Endodermal cell (in vitro differentiated cells): ENCODE measurements around the gene UNC13C. TPM values are rescaled to one million over a fixed set of nuclear protein-coding genes. Genes with fewer than 3 reads are reported as not detected.

Experiments
- DNase-seq: peaks from one replicate; pipeline ENCODE4 v3.0.0-alpha.2; 2017
- H3K27ac ChIP-seq: 2 replicates; pipeline ENCODE4 v1.5.1; 2013; ENCODE audit warnings: mild to moderate bottlenecking, low read depth, low read length, moderate library complexity
- H3K27me3 ChIP-seq: 2 replicates; pipeline ENCODE4 v1.6.1; 2013; ENCODE audit warnings: mild to moderate bottlenecking, low read length, moderate library complexity; ENCODE audit not compliant: insufficient read depth, control insufficient read depth, poor library complexity, severe bottlenecking
- H3K36me3 ChIP-seq: 2 replicates; pipeline ENCODE4 v1.7.0; 2013; ENCODE audit warnings: mild to moderate bottlenecking, low read length, moderate library complexity; ENCODE audit not compliant: control insufficient read depth, insufficient read depth
- H3K4me1 ChIP-seq: one replicate; pipeline ENCODE4 v1.7.0; 2013; ENCODE audit warnings: low read length; ENCODE audit not compliant: control insufficient read depth, insufficient read depth
- H3K4me3 ChIP-seq: 2 replicates; pipeline ENCODE4 v1.5.1; 2013; ENCODE audit warnings: mild to moderate bottlenecking, low read length, moderate library complexity
- H3K9ac ChIP-seq: 2 replicates; pipeline ENCODE4 v1.6.1; 2013; ENCODE audit warnings: mild to moderate bottlenecking, low read length, moderate library complexity; ENCODE audit not compliant: poor library complexity, severe bottlenecking; ENCODE audit errors: extremely low read depth
- H3K9me3 ChIP-seq: 2 replicates; pipeline ENCODE4 v1.6.1; 2013; ENCODE audit warnings: mild to moderate bottlenecking, low read length, moderate library complexity; ENCODE audit not compliant: control insufficient read depth
- H3K27ac Mint-ChIP-seq: 2 replicates; pipeline ENCODE4 v1.8.0; 2020; ENCODE audit warnings: mixed read lengths
- H3K27me3 Mint-ChIP-seq: 2 replicates; pipeline ENCODE4 v1.8.0; 2021; ENCODE audit warnings: mild to moderate bottlenecking, mixed read lengths; ENCODE audit not compliant: insufficient read depth
- H3K36me3 Mint-ChIP-seq: 2 replicates; pipeline ENCODE4 v1.8.0; 2020; ENCODE audit warnings: low read depth, mixed read lengths
- H3K4me1 Mint-ChIP-seq: 2 replicates; pipeline ENCODE4 v1.8.0; 2020; ENCODE audit warnings: mixed read lengths
- H3K4me3 Mint-ChIP-seq: 2 replicates; pipeline ENCODE4 v1.8.0; 2020; ENCODE audit warnings: mild to moderate bottlenecking, moderate library complexity, mixed read lengths
- H3K9me3 Mint-ChIP-seq: 2 replicates; pipeline ENCODE4 v1.8.0; 2020; ENCODE audit warnings: mild to moderate bottlenecking, mixed read lengths
- CTCF ChIP-seq: fragments of 200-600 bp; sonication (generic); conservative IDR thresholded peaks from 2 replicates; pipeline ENCODE4 v1.5.0; 2021; ENCODE audit warnings: antibody characterized with exemption, mild to moderate bottlenecking
- WGBS, 2 experiments: methylation state at CpG; one replicate each; pipeline versions ENCODE4 v1.1.5 to v1.1.7; 2013; ENCODE audit warnings: missing lambda C conversion rate in 2 of 2, mixed read lengths in 1 of 2; ENCODE audit not compliant: insufficient coverage in 1 of 2, insufficient read length in 1 of 2; 5-methylcytosine and 5-hydroxymethylcytosine counted together
- total RNA-seq, 2 donors: library from RNA; stranded (reverse); fragmentation: NEBNext Ultra II Directional in 1 of 2; extraction: Animal tissue kit (Norgen Biotek cat#: 25700) in 1 of 2; gene quantifications; 2 replicates in 1 of 2; 3 replicates in 1 of 2; pipeline ENCODE4 v1.2.1, GENCODE V29; 2021

Gene UNC13C
- total RNA-seq, 2 donors from 2014 or later: 7.2 to 19.9 TPM

GRCh38 chr15:54547491-54547890, 569.2 kb downstream of the UNC13C start:
- no peak for DNase-seq
- H3K9me3 Mint-ChIP-seq: peaks cover 20% of the 10 kb centered on the region
- no peak overlapping the region for H3K27ac ChIP-seq
- TF ChIP-seq CTCF: no peak
- 93% methylated on average over 1 of the region's 3 CpGs; no CpG with 5 or more reads in 1 of the 2 experiments for WGBS, 2 experiments
- H3K27ac Mint-ChIP-seq: no peak overlapping the region
- no peaks in the 10 kb centered on the region for H3K9me3 ChIP-seq
- no peaks in the 10 kb centered on the region for H3K4me1 Mint-ChIP-seq
- H3K4me1 ChIP-seq: no peaks in the 10 kb centered on the region
- H3K4me3 Mint-ChIP-seq: no peak overlapping the region
- no peak overlapping the region for H3K9ac ChIP-seq
- no peaks in the 10 kb centered on the region for H3K27me3 Mint-ChIP-seq
- peaks cover 5% of the 10 kb centered on the region for H3K36me3 Mint-ChIP-seq
- no peaks in the 10 kb centered on the region for H3K27me3 ChIP-seq
- H3K36me3 ChIP-seq: no peaks in the 10 kb centered on the region
- no peak overlapping the region for H3K4me3 ChIP-seq

- Histone ChIP-seq H3K36me3 (no peaks in the 10 kb centered on the region), H3K4me3 (no peak overlapping the region), H3K9me3 (no peaks in the 10 kb centered on the region), H3K9ac (no peak overlapping the region), H3K27ac (no peak overlapping the region), H3K4me1 (no peaks in the 10 kb centered on the region), H3K27me3 (no peaks in the 10 kb centered on the region)
- TF ChIP-seq CTCF: no peak
- Mint-ChIP-seq H3K27ac (no peak overlapping the region), H3K4me1 (no peaks in the 10 kb centered on the region), H3K36me3 (no peaks in the 10 kb centered on the region), H3K9me3 (peaks cover 1% of the 10 kb centered on the region), H3K27me3 (no peaks in the 10 kb centered on the region), H3K4me3 (no peak overlapping the region)
- 100% methylated on average over 1 of the region's 1 CpG for WGBS, 2 experiments
- DNase-seq: no peak
Measured at GRCh38 chr15:54550954-54551353, 572.7 kb downstream of the UNC13C start.

DNA sequence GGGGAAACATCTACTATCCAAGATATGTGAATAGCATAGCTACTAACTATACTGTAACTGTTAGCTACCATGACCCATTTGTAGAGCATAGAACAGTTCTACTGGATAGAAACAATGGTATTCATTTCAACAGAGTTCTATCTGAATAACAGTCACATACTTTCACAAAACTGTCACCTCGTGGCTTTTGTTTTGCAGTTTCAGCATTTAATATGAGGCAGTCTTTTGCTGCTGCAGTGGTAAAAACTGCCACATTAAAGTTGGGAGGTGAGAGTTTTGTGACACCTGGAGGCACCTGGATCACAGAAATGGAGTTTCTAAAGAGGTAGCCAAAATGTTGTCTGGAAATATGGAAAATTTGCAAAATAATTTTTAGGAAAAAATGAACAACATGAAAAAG, 578.0 kb downstream of the UNC13C start:
- H3K4me3 Mint-ChIP-seq: no peak overlapping the region
- TF ChIP-seq CTCF: no peak
- Histone ChIP-seq H3K27ac (no peak overlapping the region), H3K4me1 (no peaks in the 10 kb centered on the region), H3K4me3 (no peak overlapping the region), H3K27me3 (no peaks in the 10 kb centered on the region), H3K9me3 (no peaks in the 10 kb centered on the region), H3K36me3 (no peaks in the 10 kb centered on the region), H3K9ac (no peak overlapping the region)
- H3K27ac Mint-ChIP-seq: no peak overlapping the region
- H3K4me1 Mint-ChIP-seq: no peaks in the 10 kb centered on the region
- no peaks in the 10 kb centered on the region for H3K9me3 Mint-ChIP-seq
- no peaks in the 10 kb centered on the region for H3K36me3 Mint-ChIP-seq
- no peak for DNase-seq
- WGBS, 2 experiments: 88% methylated on average over 1 of the region's 1 CpG; no CpG with 5 or more reads in 1 of the 2 experiments
- no peaks in the 10 kb centered on the region for H3K27me3 Mint-ChIP-seq
